ENCODE results near the gene DNAH1. TPM values are rescaled to one million over a fixed set of nuclear protein-coding genes. Genes with fewer than 3 reads are reported as not detected.

Gene DNAH1
- total RNA-seq, 2 donors from 2014 or later = 5.6 to 18.7 TPM

DNA sequence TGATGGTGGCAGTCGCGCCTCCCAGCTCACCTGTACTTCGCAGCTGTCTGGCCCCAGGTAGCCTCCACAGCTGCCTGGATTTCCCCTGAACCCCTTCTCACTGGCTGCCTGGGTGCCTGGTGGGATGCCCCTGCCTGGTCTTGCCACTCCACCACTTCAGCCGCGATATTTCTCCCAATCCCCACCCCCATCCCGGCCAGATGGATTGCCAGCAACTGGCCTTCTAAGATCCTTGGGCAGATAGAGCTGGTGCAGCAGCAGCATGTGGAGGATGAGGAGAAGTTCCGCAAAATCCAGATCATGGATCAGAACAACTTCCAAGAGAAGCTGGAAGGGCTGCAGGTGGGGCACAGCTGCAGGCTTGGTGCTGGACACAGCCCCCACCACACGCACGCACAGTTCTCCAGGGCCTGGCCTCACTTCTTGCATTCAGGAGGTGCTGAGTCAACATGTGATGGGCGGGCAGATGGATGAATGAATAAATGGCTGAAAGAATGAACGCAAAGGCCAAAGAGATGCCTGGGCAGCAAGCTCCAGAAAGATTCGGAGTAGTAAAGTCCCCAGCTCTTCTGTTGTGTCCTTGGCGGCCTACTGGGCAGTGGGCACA lies 35.7 kb downstream of the DNAH1 start:
- intact Hi-C loops (cut with DNase I) = no loop called here
- 91% methylated on average over 13 of the region's 13 CpGs for WGBS
- Histone ChIP-seq H3K27ac (no peak overlapping the region), H3K4me3 (no peak overlapping the region), H3K9me3 (no peaks in the 10 kb centered on the region), H3K4me1 (replicated peaks) (no peaks in the 10 kb centered on the region), H3K36me3 (no peaks in the 10 kb centered on the region), H3K27me3 (replicated peaks; ENCODE audit: insufficient read depth) (no peaks in the 10 kb centered on the region)
- DNase-seq (ENCODE audit: low spot score) = no peak
- TF ChIP-seq, protein P1, sequence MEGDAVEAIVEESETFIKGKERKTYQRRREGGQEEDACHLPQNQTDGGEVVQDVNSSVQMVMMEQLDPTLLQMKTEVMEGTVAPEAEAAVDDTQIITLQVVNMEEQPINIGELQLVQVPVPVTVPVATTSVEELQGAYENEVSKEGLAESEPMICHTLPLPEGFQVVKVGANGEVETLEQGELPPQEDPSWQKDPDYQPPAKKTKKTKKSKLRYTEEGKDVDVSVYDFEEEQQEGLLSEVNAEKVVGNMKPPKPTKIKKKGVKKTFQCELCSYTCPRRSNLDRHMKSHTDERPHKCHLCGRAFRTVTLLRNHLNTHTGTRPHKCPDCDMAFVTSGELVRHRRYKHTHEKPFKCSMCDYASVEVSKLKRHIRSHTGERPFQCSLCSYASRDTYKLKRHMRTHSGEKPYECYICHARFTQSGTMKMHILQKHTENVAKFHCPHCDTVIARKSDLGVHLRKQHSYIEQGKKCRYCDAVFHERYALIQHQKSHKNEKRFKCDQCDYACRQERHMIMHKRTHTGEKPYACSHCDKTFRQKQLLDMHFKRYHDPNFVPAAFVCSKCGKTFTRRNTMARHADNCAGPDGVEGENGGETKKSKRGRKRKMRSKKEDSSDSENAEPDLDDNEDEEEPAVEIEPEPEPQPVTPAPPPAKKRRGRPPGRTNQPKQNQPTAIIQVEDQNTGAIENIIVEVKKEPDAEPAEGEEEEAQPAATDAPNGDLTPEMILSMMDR (IDR thresholded peaks at IDR 0.05) = no peak
- TF ChIP-seq POLR2AphosphoS5 (IDR thresholded peaks at IDR 0.05) (no peak), POLR2A (IDR thresholded peaks at IDR 0.05) (no peak)

DNA sequence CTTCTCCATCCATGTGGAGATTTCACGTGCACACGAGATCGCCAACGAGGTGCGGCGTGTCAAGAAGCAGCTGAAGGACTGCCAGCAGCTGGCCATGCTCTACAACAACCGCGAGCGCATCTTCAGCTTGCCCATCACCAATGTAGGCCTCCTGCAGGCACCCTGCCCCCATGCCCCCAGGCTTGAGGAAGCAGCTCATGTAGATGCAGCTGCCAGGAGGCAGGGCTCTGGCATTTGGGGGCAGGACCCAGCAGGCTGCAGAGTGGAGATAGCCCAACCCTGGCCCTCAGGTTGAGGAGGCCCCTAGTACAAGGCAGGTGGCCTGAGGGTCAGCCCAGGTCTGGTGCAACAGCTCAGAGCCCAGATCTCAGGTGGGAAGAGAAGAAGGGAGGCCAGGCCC lies 36.4 kb downstream of the DNAH1 start:
- Histone ChIP-seq H3K9me3 (no peaks in the 10 kb centered on the region), H3K4me3 (no peak overlapping the region), H3K27me3 (replicated peaks; ENCODE audit: insufficient read depth) (no peaks in the 10 kb centered on the region), H3K27ac (no peak overlapping the region), H3K36me3 (no peaks in the 10 kb centered on the region), H3K4me1 (replicated peaks) (no peaks in the 10 kb centered on the region)
- 90% methylated on average over 9 of the region's 9 CpGs for WGBS
- DNase-seq (ENCODE audit: low spot score) = no peak
- intact Hi-C loops (cut with DNase I) = no loop called here
- TF ChIP-seq, protein P1 (IDR thresholded peaks at IDR 0.05) = no peak
- no peak for TF ChIP-seq POLR2A (IDR thresholded peaks at IDR 0.05)
- no peak for TF ChIP-seq POLR2AphosphoS5 (IDR thresholded peaks at IDR 0.05)

DNA sequence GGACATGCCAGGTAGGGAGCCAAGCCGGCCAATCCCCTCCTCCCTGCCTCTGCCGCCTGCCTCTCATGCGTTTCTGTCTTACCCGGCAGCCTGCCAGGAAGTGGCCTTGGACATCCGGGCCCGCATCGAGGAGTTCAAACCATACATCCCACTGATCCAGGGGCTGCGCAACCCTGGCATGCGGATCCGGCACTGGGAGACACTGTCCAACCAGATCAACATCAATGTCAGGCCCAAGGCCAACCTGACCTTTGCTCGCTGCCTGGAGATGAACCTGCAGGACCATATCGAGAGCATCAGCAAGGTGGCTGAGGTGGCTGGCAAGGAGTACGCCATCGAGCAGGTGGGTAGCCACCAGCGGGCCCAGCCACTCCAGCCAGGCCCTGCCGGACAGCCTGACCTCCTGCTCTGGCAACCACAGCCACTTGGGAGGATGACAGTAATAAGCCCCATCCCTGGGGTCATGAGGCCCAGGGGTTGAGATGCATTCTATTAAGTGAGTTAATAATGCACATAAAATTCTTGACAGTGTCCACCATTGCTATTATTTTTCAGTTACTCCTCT lies 37.3 kb downstream of the DNAH1 start:
- intact Hi-C loops (cut with DNase I) = no loop called here
- H3K36me3 ChIP-seq = no peaks in the 10 kb centered on the region
- no peaks in the 10 kb centered on the region for H3K4me1 ChIP-seq (replicated peaks)
- H3K4me3 ChIP-seq = no peak overlapping the region
- WGBS = 93% methylated on average over 16 of the region's 16 CpGs
- no peak for DNase-seq (ENCODE audit: low spot score)
- H3K27me3 ChIP-seq (replicated peaks; ENCODE audit: insufficient read depth) = no peaks in the 10 kb centered on the region
- no peaks in the 10 kb centered on the region for H3K9me3 ChIP-seq
- H3K27ac ChIP-seq = no peak overlapping the region
- TF ChIP-seq, protein P1 (IDR thresholded peaks at IDR 0.05) = no peak
- TF ChIP-seq POLR2AphosphoS5 (IDR thresholded peaks at IDR 0.05) (no peak), POLR2A (IDR thresholded peaks at IDR 0.05) (no peak)

DNA sequence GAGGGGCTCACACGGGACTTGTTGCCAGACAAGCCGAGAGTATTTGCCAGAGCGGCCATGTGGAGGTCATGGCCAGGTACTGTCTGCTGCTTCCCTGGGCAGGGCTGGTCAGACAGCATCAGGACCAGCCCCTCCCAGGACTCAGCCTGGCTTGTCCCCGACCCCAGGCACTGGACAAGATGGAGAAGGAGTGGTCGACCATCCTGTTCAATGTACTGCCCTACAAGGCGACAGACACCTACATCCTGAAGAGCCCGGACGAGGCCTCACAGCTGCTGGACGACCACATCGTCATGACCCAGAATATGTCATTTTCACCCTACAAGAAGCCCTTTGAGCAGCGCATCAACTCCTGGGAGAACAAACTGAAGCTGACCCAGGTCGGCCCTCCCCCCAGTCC lies 38.6 kb downstream of the DNAH1 start:
- TF ChIP-seq POLR2AphosphoS5 (IDR thresholded peaks at IDR 0.05) (no peak), POLR2A (IDR thresholded peaks at IDR 0.05) (no peak)
- TF ChIP-seq, protein P1 (IDR thresholded peaks at IDR 0.05) = no peak
- no peak overlapping the region for H3K27ac ChIP-seq
- H3K27me3 ChIP-seq (replicated peaks; ENCODE audit: insufficient read depth) = no peaks in the 10 kb centered on the region
- no peak overlapping the region for H3K4me3 ChIP-seq
- intact Hi-C loops (cut with DNase I) = no loop called here
- H3K9me3 ChIP-seq = no peaks in the 10 kb centered on the region
- 87% methylated on average over 12 of the region's 12 CpGs for WGBS
- H3K4me1 ChIP-seq (replicated peaks) = no peaks in the 10 kb centered on the region
- no peaks in the 10 kb centered on the region for H3K36me3 ChIP-seq
- DNase-seq (ENCODE audit: low spot score) = no peak

DNA sequence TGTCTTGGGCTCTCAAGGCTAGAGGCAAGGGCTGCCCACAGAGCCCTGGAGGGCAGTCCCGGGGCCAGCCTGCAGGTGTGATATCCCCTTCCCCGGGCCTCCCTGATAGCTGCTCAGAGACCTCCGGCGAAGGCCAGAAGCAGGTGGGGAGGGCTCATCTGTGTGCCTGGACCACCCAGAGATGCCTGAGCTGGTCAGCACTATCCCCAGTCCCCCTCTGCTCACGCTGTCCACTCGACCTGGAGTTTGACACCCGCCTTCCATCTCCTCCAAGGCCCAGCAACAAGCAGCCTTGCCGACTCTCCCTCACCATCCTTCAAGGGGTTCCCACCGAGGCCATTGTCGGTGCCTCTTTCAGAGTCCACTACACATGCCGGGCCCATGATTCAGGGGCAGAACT lies 39.4 kb downstream of the DNAH1 start:
- no peak for DNase-seq (ENCODE audit: low spot score)
- TF ChIP-seq POLR2A (IDR thresholded peaks at IDR 0.05) = no peak
- intact Hi-C loops (cut with DNase I) = no loop called here
- H3K27me3 ChIP-seq (replicated peaks; ENCODE audit: insufficient read depth) = no peaks in the 10 kb centered on the region
- H3K4me1 ChIP-seq (replicated peaks) = no peaks in the 10 kb centered on the region
- no peak overlapping the region for H3K27ac ChIP-seq
- H3K36me3 ChIP-seq = no peaks in the 10 kb centered on the region
- WGBS = 83% methylated on average over 11 of the region's 11 CpGs
- no peaks in the 10 kb centered on the region for H3K9me3 ChIP-seq
- no peak overlapping the region for H3K4me3 ChIP-seq
